HG02571 (cell line): ENCODE results near the gene ZNF385C.

Experiments used
- ATAC-seq: cut with Tn5 transposase; IDR thresholded peaks from one replicate; pipeline ENCODE4 v1.9.1; 2021; ENCODE audit warnings: mild to moderate bottlenecking, moderate library complexity; ENCODE audit not compliant: unreplicated experiment

ZNF385C gene

DNA sequence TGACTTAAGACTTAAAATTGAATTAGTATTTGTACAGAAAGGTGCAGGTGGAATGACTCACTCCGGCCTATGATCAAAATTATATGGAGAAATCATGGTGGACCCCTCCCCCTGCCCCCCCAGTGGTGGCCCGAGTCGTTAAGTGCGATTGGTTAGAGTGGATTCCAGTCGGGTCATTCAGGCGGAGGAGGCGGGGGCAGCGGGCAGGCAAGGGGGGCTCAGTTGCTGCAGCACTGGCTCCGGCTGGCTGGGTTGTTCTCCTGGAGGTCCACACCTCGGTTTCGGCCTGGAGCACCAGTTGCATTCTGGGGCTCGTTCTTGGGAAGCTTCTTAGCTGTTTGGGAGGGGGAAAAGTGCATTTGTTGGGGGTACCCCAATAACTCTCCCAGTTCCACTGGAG lies 27.3 kb upstream of the ZNF385C start:
- no peak for ATAC-seq

DNA sequence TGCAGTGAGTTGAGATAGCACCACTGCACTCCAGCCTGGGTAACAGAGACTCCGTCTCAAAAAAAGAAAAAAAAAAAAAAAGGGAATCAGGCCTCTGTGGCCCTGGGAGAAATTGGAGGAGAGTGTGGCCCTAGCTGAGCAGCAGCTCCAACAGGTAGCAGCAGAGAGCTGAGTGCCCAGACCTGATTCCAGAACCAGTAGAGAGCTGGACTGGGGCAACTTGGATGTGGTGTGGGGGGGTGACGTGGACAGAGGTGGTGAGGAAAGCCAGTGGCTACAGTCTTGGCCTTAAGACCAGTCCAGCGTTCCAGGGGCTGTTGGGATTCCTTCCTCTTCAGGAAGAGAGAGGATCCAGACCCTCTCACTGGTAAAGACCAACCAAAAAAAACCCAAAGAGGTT lies 26.0 kb upstream of the ZNF385C start:
- ATAC-seq = no peak

DNA sequence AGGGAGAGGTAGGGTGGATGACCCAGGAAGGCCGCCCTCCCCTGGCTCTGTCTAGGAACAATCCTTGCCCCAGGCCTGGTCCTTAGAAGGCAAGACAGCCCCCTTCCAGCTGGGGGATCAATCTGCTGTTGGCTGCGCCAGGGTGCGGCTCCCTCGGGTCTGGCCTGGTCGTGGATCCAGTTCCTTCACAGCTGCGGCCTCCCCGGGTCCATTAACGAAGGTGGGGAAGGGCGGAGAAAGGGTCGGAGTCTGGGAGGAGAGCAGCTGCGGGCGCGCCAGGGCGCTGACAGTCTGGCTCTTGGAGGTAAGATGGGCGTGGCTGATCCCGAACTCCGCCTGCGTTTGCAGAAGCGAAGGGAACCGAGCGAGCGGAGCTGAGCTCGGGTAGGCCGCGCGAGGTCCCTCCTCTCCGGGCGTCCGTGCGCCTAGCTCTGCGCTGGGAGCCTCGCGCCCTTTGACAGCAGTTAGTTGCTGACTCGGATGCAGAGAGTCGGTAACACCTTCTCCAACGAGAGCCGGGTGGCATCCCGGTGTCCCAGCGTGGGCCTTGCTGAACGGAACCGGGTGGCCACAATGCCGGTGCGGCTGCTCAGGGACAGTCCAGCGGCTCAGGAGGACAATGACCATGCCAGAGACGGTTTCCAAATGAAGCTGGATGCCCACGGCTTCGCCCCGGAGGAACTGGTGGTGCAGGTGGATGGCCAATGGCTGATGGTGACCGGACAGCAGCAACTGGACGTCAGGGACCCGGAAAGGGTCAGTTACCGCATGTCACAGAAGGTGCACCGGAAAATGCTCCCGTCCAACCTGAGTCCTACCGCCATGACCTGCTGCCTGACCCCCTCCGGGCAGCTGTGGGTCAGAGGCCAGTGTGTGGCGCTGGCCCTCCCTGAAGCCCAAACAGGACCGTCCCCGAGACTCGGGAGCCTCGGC lies 24.4 kb upstream of the ZNF385C start, which contains the start of gene HSPB9:
Gene HSPB9 (plus strand): TSS at position 434 of the 933 bp plus-strand sequence. CDS start 47 bp downstream, at position 481.
- no peak for ATAC-seq

DNA sequence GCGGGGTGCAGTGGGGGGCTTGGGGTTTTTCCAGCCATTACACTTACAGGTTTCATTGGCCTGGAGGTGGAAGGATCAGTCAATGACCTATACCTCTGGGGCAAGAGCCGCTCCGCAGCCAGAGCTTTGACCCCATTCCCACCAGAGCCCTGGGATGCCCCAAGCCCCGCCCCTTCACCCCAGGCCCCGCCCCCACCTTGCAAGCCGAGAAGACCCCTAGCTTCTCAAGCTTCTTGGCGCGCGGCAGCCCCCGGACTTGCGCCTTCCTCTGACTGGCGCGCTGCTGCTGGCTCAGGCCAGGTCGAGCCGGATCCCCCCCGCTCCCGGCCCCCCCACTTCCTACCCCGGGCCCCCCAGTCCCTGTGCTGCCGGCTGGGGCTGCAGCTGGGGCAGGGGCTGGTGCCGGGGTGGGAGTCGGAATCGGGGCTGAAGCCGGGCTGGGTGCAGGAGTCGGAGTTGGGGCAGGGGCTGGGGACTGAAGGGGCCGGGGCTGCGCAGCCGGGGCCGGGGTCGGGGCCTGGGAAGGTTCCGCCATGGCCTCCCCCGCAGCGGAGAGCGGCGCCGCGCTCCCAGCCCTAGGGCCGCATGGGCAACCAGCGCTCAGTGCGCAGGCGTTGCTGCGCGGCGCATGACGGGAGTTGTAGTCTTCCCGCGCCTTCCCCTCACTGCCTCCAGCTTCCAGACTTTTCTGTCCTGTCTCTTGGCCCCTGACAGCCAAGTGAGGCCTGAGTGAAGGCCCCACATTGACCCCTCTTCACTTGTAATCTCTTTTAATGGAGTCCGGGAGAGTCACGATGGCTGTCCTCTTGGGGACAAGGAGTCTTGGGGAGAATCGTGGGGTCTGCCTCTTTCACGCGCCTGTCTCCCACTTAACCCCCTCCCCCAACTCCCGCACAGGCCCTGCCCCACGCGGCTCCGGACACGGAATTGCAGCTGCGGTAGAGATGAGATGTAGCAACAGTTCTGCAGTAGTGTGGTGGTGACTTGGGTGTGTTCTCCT lies 22.8 kb upstream of the ZNF385C start, which contains the start of gene KAT2A:
Gene KAT2A (minus strand): TSS at position 598 of the 1,000 bp plus-strand sequence. CDS start 63 bp downstream, at position 535.
- ATAC-seq = peak; percentile 66

DNA sequence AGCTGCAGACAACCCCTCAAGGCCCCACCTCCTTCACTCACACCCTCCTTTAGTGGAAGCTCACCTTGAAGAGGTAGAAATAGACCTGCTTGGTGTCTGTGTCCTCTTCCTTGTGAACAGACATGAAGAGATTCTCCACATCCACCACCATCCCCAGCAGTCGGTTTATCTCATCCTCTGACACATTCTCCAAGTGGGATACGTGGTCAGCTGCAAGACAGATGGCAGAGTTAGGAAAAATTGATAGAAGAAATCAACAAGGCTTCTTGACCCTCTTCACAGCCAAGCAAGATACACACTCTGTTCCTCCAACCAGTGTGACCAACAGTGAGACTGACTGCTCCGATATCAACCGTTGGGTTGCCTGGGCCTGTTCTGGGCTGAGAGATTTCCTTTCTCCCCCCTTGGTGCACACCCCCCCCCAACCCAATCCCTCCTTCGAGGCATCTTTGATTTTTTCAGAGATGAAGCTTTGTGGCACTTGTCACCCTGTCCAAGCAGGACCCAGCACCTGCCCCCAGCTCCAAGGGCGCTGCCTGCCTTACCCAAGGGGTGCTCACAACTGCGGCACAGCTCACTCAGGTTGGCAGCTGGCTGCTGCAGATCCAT lies 22.0 kb upstream of the ZNF385C start:
- ATAC-seq = no peak

DNA sequence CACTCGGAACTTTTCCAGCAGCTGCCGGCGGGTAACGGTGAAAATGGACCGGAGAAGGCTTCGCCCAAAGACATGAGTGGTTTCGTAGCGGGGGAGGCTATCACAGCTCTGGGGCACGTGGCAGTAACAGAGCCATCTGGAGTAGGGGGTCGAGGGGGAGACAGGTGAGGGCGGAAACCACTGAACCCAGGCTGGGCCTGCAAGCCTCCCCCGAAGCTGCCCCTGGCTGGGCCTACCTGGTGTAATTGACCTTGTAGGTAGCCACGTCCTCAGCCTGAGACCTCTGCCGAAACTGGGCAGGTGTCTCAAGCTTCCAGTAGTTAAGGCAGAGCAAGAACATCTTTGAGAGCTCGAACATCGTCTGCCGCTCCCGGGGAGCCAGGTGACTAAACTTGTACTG lies 21.0 kb upstream of the ZNF385C start:
- no peak for ATAC-seq

DNA sequence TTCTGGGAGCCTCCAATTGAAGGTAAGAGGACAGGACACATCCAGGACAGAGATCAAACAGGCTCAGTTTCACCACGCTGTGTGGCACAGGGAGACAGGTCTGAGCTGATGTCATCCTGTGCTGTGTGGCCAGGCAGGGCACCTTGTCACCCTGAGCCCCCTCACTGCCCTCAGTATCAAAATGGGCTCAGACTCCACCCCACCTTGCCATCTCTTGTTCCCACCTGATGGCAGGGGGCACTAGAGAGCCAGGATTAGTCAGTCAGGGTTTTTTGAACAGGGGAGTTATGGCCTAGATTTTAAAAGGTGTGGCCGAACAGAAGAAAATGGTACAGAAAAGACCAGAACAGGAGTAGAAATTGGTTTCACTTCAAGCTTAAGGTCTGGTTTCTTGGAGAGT lies 20.3 kb upstream of the ZNF385C start:
- no peak for ATAC-seq

DNA sequence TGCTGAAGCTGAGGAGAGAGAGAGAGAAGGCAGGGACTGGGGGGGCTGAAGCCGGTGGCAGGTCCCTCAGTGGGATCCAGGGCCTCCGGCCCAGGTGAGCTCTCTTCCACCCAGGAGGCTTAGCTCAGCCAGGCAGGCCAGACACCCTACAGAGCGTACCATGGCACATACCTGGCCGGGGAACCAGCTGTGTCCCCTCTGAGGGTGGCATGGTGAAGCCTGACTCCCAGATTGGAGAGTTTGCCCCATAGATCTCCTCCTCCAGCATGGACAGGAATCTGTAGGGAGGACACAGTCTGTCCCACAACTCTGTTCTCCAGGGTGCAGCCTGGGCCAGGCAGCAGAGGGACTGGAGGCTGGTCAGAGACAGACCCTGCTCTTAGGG lies 19.8 kb upstream of the ZNF385C start:
- no peak for ATAC-seq

DNA sequence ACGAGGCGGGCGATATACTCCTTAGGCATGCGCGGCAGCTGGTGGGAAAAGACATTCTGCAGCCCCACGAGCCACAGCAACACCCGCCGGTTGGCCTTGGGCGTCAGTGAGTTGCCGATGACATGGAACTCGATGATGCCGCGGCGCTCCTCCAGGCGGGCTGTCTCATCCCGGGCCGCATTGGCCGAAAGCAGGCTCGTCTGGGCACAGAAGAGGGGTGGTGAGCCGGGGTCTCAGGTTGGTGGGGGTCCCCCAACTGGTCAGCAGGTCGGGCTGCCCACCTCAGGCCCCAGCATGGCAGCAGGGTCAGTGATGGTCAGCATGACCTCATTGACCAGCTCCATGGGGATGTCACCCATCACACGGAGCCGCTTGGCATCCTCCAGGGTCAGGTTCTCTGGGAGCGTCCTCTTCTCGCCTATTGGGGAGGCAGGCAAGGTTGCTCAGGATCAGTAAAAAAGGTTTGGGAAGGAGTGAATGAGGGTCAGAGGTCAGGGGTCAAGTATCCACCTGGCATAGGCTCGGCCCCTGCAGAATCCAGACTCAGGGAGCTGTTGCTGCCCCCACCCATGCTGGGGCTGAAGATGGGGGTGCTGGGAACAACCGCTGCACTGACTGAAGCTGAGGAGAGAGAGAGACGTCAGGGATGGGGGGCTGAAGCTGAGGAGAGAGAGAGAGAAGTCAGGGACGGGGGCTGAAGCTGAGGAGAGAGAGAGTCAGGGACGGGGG lies 19.3 kb upstream of the ZNF385C start:
- ATAC-seq = no peak

DNA sequence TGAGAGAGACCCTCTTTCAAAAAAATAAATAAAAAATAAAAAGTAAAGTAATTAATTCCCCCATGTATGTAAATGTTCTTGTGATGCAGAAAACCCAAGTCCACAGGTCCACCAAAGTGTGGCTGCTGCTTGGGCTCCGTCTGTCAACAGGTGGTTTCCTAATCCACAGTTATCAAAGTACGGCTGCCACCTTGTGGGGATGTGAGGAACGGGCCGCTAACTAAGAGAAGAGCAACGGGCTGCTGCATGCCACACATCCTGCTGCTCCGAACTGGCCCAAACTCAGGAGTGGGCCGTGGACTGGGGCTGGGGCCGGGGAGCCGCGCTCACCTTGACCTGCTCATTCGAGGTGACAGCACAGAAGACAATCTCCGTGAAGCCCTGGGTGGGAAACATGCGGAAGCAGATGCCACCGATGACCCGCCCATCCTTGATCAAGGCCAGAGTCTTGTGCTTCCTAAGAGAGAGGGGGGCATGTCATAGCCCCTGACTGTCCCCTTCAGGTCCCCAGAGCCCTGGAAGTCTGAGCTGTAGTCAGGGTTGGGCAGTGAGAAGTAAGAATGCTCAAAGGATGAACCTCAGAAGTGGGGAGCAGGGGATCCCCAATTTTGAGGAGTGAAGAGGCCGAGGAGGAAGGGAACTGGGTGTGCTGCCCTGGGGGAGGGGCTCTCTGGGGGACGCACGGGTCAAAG lies 18.6 kb upstream of the ZNF385C start:
- ATAC-seq = no peak

DNA sequence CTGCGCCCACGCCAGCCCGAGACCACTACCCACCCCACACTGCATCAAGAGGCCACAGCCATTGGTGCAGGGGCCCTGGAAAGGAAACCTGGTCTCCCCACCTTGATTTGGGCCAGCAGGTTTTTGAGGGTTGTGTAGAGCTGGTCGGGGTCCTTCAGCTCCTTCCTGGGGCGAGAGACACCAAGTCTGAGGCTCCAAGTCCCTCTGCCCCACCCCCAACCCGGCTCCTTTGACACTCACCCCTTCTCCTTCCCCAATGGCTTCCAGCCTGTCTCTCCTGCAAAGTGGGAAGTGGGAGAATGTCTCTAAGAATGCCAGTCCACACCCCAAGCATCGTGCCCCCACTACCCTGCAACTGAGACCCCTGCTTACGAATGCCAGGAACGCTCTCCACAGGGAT lies 15.8 kb upstream of the ZNF385C start:
- no peak for ATAC-seq

DNA sequence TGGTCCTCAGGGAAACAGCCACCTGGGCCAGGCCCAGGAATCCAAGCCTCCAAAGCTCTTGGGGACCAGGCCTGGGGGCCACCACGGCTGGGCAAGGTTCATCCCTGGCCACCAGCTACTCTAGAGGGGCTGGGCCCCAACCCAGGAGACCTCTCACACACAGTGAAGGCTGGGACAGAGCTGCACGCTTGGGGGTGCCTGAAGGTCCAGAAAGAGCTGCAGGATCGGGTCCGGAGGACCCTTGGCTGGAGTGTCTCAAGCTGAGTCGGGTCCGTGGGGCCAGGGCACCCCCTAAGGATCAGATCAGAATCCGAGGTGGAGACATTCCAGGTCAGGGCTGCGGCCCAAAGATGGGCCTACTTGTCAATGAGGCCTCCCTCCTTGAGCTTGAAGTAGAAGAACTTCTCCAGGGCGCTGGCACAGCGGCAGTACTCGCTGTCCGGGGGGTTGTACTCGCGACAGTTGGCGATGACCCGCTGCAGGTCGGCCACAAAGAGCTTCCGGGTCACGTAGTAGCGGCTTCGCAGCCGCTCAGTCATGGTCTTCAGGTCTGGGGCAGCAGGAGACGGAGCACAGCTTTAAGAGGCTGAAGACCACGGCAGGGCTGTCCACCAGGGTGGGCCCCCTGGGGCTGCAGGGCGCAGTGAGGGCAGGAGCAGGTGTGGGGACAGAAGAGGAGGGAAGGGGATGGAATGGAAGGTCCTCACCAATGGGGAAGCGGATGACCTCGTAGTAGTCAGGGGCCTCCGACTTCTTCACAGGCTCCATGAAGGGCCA lies 15.2 kb upstream of the ZNF385C start:
- no peak for ATAC-seq

DNA sequence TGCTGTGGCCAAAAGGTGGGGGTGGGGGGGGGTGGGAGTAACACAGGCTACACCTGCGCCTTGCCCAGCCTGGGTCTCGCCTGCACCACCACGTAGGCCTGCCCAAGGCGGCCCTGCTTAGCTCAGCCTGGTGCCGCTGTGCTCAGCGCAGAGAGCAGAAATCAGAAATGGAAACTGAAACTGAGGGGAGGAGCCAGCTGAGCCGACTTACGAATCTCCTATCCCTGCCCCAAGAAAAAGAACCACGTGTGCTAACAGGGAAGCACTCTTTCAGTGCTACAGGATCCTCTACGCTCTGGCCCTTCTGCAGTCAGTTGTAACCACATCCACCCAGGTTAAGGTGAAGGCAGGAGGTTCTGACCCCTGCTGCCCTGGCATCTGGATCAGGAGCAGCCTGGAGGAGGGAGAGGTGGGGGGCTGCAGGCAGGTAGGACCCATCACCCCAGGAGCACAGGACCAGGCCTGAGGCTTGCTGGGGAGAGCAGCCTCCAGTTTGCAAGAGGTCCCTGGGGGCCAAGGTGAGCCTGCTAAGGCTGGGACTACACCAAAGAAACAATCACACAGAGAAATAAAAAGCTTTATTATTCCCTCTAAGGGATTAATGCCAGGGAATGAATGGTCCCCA lies 14.4 kb upstream of the ZNF385C start, which contains the start of gene DHX58:
Gene DHX58 (minus strand): TSS at position 163 of the 625 bp plus-strand sequence. CDS start 822 bp downstream, outside the sequence.
- peak; percentile 54 for ATAC-seq

DNA sequence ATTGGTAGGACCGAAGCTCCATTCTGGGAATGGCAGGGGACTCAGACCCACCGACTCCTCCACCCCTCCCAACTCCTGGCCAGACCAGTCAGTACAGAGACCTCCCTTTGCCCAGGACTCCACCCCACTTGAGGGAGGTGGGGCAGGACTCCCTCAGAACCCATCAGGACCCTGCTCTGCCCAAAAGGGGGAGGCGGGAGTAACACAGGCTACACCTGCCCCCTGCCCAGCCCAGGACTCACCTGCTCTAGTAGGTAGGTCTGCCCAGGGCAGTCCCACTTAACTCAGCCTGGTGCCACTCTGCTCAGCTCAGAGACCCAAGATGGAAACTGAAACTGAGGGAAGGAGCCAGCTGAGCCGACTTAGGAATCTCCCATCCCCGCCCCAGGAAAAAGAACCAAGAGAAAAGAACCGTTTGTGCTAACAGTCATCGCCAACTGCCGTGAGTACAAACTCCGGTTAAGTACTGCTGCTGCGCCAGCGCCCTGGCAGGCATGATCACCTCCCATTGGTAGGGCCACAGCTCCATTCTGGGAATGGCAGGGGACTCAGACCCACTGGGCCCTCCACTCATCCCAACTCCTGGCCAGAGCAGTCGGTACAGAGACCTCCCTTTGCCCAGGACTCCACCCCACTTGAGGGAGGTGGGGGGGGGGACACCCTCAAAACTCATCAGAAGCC lies 13.7 kb upstream of the ZNF385C start:
- peak; percentile 9 for ATAC-seq

DNA sequence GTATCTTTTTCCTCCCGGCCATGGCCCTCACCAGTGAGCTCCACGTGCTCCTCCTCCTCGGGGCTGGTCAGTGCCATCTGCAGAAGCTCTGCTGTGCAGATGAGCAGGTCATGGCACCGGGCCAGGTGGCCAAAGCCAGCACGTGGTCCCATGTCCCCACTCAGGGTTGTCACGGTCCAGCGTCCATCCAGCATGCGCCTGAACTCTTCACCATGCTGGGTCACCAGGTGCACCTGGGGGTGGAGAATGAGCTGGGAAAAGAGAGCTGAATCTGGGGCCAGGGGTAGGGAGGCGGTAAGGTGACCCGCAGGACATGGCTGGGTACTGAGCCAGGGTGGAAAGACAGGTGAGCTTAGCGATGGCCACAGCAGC lies 13.0 kb upstream of the ZNF385C start:
- ATAC-seq = no peak

DNA sequence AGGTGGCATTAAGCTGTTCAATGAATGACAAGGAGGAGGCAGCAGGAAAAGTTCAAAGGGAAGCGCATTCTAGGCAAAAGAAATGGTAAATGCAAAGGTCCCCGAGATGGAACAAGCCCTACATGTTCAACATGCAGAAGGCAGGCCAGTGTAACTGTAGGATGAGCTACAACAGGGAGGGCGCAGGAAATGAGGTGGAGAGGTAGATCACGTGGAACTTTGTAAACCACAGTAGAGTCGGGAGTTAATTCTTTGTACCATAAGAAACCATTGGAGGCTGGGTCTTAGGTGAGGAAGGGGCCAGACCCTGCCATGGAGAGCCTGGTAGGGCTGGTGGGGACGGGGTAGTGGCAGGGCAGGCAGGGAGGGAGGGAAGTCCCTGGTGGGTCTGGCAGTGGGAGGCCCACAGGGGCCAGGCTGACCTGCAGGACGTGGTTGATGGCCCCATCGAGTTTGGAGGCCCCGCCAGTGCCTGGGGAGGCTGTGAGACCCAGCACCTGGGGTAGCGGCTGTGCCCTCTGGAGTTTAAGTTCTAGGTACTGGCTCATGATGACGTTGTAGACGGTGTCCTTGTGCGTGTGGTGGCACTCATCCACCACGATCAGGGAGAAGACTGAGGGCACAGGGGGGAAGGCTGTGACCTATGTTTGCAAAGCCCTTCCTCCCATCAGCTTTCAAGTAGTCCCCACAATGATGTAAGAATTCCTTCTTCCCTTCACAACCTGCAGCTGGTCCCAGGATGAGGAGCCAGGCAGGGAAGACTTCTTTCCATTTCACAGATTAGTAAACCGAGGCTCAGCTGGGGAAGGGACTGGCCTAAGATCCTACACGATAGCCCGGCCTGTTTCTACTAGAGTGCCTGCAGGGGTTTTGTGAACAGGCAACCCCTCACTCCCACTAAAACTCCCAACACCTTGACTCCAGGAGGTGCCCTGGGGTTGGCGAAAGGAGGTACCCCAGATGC lies 12.3 kb upstream of the ZNF385C start:
- ATAC-seq = no peak

DNA sequence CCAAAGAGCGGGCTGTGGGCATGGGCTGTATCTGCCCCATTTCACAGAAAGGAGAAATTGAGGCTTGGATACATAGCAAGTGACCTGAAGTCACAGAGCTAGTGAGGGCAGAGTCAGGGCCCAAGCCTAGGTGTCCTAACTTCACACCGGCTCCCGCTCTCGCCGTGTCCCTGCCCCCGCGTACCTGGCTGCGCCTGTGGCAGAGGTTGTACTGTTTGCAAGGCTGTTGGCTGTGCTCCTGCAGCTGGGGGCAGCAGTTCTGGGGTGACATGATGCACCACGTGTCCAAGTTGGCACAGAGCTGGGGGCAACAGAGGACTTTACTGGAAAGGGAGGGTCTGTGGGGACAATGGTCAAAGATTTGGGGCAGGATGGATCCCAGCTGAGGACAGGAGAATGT lies 10.8 kb upstream of the ZNF385C start:
- ATAC-seq = no peak
